Endodermal cell (in vitro differentiated cells): Measurements from ENCODE around the gene ALKBH1. TPM values are rescaled to one million over a fixed set of nuclear protein-coding genes. Genes with fewer than 3 reads are reported as not detected.
A peak's percentile ranks its signal among the peaks of the same experiment; 100 is the strongest.

Experiments used
- DNase-seq: peaks from one replicate; pipeline ENCODE4 v3.0.0-alpha.2; 2017
- H3K27ac ChIP-seq: 2 replicates; pipeline ENCODE4 v1.5.1; 2013; ENCODE audit warnings: mild to moderate bottlenecking, low read depth, low read length, moderate library complexity
- H3K27me3 ChIP-seq: 2 replicates; pipeline ENCODE4 v1.6.1; 2013; ENCODE audit warnings: mild to moderate bottlenecking, low read length, moderate library complexity; ENCODE audit not compliant: insufficient read depth, control insufficient read depth, poor library complexity, severe bottlenecking
- H3K36me3 ChIP-seq: 2 replicates; pipeline ENCODE4 v1.7.0; 2013; ENCODE audit warnings: mild to moderate bottlenecking, low read length, moderate library complexity; ENCODE audit not compliant: control insufficient read depth, insufficient read depth
- H3K4me1 ChIP-seq: one replicate; pipeline ENCODE4 v1.7.0; 2013; ENCODE audit warnings: low read length; ENCODE audit not compliant: control insufficient read depth, insufficient read depth
- H3K4me3 ChIP-seq: 2 replicates; pipeline ENCODE4 v1.5.1; 2013; ENCODE audit warnings: mild to moderate bottlenecking, low read length, moderate library complexity
- H3K9ac ChIP-seq: 2 replicates; pipeline ENCODE4 v1.6.1; 2013; ENCODE audit warnings: mild to moderate bottlenecking, low read length, moderate library complexity; ENCODE audit not compliant: poor library complexity, severe bottlenecking; ENCODE audit errors: extremely low read depth
- H3K9me3 ChIP-seq: 2 replicates; pipeline ENCODE4 v1.6.1; 2013; ENCODE audit warnings: mild to moderate bottlenecking, low read length, moderate library complexity; ENCODE audit not compliant: control insufficient read depth
- H3K27ac Mint-ChIP-seq: 2 replicates; pipeline ENCODE4 v1.8.0; 2020; ENCODE audit warnings: mixed read lengths
- H3K27me3 Mint-ChIP-seq: 2 replicates; pipeline ENCODE4 v1.8.0; 2021; ENCODE audit warnings: mild to moderate bottlenecking, mixed read lengths; ENCODE audit not compliant: insufficient read depth
- H3K36me3 Mint-ChIP-seq: 2 replicates; pipeline ENCODE4 v1.8.0; 2020; ENCODE audit warnings: low read depth, mixed read lengths
- H3K4me1 Mint-ChIP-seq: 2 replicates; pipeline ENCODE4 v1.8.0; 2020; ENCODE audit warnings: mixed read lengths
- H3K4me3 Mint-ChIP-seq: 2 replicates; pipeline ENCODE4 v1.8.0; 2020; ENCODE audit warnings: mild to moderate bottlenecking, moderate library complexity, mixed read lengths
- H3K9me3 Mint-ChIP-seq: 2 replicates; pipeline ENCODE4 v1.8.0; 2020; ENCODE audit warnings: mild to moderate bottlenecking, mixed read lengths
- WGBS, 2 experiments: methylation state at CpG; one replicate each; pipeline versions ENCODE4 v1.1.5 to v1.1.7; 2013; ENCODE audit warnings: missing lambda C conversion rate in 2 of 2, mixed read lengths in 1 of 2; ENCODE audit not compliant: insufficient coverage in 1 of 2, insufficient read length in 1 of 2; 5-methylcytosine and 5-hydroxymethylcytosine counted together
- long read RNA-seq, 4 experiments: library from polyadenylated mRNA in 2 of 4; library from RNA in 1 of 4; library from capped mRNA in 1 of 4; stranded (forward) in 3 of 4; unstranded in 1 of 4; transcript quantifications; one replicate each; pipeline ENCODE4 v2.0.0, GENCODE V29; 2020 to 2021; ENCODE audit warnings: inconsistent platforms in 1 of 4
- polyA plus RNA-seq, 2 experiments: library from polyadenylated mRNA; stranded (reverse); fragments of 50-300 nt; gene quantifications; one replicate each; pipeline ENCODE4 v1.2.3, GENCODE V29; 2013
- total RNA-seq, 2 donors: library from RNA; stranded (reverse); fragmentation: NEBNext Ultra II Directional in 1 of 2; extraction: Animal tissue kit (Norgen Biotek cat#: 25700) in 1 of 2; gene quantifications; 2 replicates in 1 of 2; 3 replicates in 1 of 2; pipeline ENCODE4 v1.2.1, GENCODE V29; 2021
- TF ChIP-seq, protein P1 (sequence below): fragments of 200-600 bp; sonication (generic); conservative IDR thresholded peaks from 2 replicates; pipeline ENCODE4 v1.5.0; 2021; ENCODE audit warnings: antibody characterized with exemption, mild to moderate bottlenecking

ALKBH1 gene, protein sequence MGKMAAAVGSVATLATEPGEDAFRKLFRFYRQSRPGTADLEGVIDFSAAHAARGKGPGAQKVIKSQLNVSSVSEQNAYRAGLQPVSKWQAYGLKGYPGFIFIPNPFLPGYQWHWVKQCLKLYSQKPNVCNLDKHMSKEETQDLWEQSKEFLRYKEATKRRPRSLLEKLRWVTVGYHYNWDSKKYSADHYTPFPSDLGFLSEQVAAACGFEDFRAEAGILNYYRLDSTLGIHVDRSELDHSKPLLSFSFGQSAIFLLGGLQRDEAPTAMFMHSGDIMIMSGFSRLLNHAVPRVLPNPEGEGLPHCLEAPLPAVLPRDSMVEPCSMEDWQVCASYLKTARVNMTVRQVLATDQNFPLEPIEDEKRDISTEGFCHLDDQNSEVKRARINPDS
- total RNA-seq: 10 to 100 TPM; 11.0 to 15.1 TPM
- 15.6 TPM for polyA plus RNA-seq (2013, experiment 1 of 2)
- polyA plus RNA-seq (2013, experiment 2 of 2): 12.0 TPM
- long read RNA-seq, experiment 1, partial matches to known transcripts: 0 of 9 reads
- long read RNA-seq, experiment 1, other reads (novel, unspliced or antisense): 5 of 9 reads
- long read RNA-seq, experiment 2, transcript ALKBH1-201 (6 exons, 2,594 nt): major isoform, 8 of 13 reads
- long read RNA-seq, experiment 2, partial matches to known transcripts: 0 of 13 reads
- long read RNA-seq, experiment 2, other reads (novel, unspliced or antisense): 3 of 13 reads
- long read RNA-seq, experiment 3, transcript ALKBH1-201 (6 exons, 2,594 nt): major isoform, 45 of 53 reads
- long read RNA-seq, experiment 3, partial matches to known transcripts: 1 of 53 reads
- long read RNA-seq, experiment 3, other reads (novel, unspliced or antisense): 6 of 53 reads
- long read RNA-seq, experiment 4, transcript ALKBH1-201 (6 exons, 2,594 nt): major isoform, 15 of 21 reads
- long read RNA-seq, experiment 4, partial matches to known transcripts: 0 of 21 reads
- long read RNA-seq, experiment 4, other reads (novel, unspliced or antisense): 6 of 21 reads

DNA sequence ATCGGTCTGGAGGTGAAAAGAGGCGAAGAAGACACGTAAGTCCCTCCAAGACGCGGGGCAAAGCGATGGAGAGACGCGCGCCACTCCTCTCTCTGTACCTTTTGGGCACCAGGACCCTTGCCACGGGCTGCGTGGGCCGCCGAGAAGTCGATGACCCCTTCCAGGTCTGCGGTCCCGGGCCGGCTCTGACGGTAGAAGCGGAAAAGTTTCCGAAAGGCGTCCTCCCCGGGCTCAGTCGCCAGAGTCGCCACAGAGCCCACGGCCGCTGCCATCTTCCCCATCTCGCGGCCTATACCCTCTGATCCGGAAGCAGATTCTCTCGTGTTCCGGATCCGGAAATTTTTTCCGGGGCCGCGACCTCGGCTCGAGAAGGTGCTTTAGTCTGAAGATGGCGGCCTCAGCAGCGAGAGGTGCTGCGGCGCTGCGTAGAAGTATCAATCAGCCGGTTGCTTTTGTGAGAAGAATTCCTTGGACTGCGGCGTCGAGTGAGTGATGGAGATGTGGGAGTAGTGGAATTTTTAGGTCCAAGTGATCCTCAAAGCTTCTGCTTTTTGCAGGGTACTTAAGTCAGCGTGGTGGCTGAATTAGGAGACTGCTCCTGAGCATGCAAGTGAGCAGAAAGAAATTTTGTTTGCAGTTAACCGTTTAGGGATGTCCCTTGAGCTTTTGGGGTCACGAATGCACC lies at the start of gene ALKBH1, which contains the start of gene SLIRP:
Gene ALKBH1 (minus strand): TSS at position 300 of the 685 bp plus-strand sequence. CDS start 19 bp downstream, at position 281.
Gene SLIRP (plus strand): TSS at position 380 of the 685 bp plus-strand sequence. CDS start 9 bp downstream, at position 389.
- no peaks in the 10 kb centered on the region for H3K27me3 Mint-ChIP-seq
- peak within 1 kb of the TSS; percentile 92 for H3K4me3 Mint-ChIP-seq
- H3K4me3 ChIP-seq: peak within 1 kb of the TSS; percentile 99
- WGBS, 2 experiments: 0 to 1% methylated on average over 24 to 49 of the region's 49 CpGs
- peaks cover 20% of the 10 kb centered on the region for H3K4me1 Mint-ChIP-seq
- H3K4me1 ChIP-seq: peaks cover 5% of the 10 kb centered on the region
- H3K36me3 ChIP-seq: peaks cover 40% of the 10 kb centered on the region
- peak; percentile 92 for DNase-seq
- peak within 1 kb of the TSS; percentile 62 for H3K27ac ChIP-seq
- H3K9ac ChIP-seq: peak within 1 kb of the TSS; percentile 89
- peaks cover 32% of the 10 kb centered on the region for H3K36me3 Mint-ChIP-seq
- TF ChIP-seq, protein P1, sequence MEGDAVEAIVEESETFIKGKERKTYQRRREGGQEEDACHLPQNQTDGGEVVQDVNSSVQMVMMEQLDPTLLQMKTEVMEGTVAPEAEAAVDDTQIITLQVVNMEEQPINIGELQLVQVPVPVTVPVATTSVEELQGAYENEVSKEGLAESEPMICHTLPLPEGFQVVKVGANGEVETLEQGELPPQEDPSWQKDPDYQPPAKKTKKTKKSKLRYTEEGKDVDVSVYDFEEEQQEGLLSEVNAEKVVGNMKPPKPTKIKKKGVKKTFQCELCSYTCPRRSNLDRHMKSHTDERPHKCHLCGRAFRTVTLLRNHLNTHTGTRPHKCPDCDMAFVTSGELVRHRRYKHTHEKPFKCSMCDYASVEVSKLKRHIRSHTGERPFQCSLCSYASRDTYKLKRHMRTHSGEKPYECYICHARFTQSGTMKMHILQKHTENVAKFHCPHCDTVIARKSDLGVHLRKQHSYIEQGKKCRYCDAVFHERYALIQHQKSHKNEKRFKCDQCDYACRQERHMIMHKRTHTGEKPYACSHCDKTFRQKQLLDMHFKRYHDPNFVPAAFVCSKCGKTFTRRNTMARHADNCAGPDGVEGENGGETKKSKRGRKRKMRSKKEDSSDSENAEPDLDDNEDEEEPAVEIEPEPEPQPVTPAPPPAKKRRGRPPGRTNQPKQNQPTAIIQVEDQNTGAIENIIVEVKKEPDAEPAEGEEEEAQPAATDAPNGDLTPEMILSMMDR: no peak
- H3K27me3 ChIP-seq: no peaks in the 10 kb centered on the region
- no peaks in the 10 kb centered on the region for H3K9me3 ChIP-seq
- H3K27ac Mint-ChIP-seq: peak within 1 kb of the TSS; percentile 96
- no peaks in the 10 kb centered on the region for H3K9me3 Mint-ChIP-seq

DNA sequence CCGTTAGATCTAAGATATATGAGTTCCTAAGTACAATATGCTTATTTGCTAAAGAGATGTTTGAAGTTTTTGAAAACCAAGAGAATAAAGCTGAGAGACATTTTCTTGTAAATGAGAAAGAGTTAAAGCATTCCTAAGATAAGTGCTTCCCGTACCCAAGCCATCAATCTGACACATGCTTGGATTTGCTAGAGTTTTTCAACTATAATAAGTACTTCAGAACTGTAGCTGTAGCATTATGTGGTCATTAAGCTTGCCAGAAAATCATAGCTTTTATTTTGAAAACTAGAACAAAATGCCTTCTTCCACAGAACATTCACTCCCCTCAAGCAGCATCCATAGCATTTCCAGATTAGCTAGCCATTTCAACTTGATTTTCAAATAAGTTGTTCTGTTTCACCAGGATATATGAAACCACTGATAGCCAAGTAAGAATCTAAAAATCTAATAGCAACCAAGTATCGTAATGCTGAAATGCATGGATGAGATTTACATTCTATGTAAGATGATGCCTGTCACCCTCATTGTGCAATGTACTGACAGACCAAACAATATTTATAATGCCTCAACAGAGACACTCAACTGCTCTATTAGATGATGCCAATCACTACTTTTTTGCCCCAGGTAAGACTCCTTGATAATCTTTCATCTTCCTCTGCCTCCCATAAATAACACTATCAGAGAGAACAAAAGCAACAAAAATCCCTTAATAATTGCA lies 45.1 kb upstream of the ALKBH1 start:
- no peaks in the 10 kb centered on the region for H3K4me1 Mint-ChIP-seq
- TF ChIP-seq, protein P1: no peak
- H3K27me3 Mint-ChIP-seq: no peaks in the 10 kb centered on the region
- no peak overlapping the region for H3K4me3 Mint-ChIP-seq
- peaks cover 2% of the 10 kb centered on the region for H3K9me3 Mint-ChIP-seq
- no peaks in the 10 kb centered on the region for H3K27me3 ChIP-seq
- 95 to 100% methylated on average over 1 to 3 of the region's 3 CpGs for whole genome bisulfite sequencing, 2 experiments
- H3K4me3 ChIP-seq: no peak overlapping the region
- peaks cover 13% of the 10 kb centered on the region for H3K9me3 ChIP-seq
- peaks cover 73% of the 10 kb centered on the region for H3K36me3 Mint-ChIP-seq
- H3K9ac ChIP-seq: no peak overlapping the region
- H3K27ac ChIP-seq: no peak overlapping the region
- H3K36me3 ChIP-seq: peaks cover 67% of the 10 kb centered on the region
- H3K4me1 ChIP-seq: no peaks in the 10 kb centered on the region
- DNase-seq: no peak
- no peak overlapping the region for H3K27ac Mint-ChIP-seq
